LNCaP clone FGC (cell line): ENCODE data around the gene SRP68.

Source experiments
- DNase-seq: peaks from one replicate; pipeline ENCODE4 v3.0.0-alpha.2; 2011; ENCODE audit warnings: low read depth
- H3K4me3 ChIP-seq: 2 replicates; pipeline ENCODE4 v1.5.1; 2011; ENCODE audit warnings: mild to moderate bottlenecking, low read depth, low read length, control low read depth
- CTCF ChIP-seq: IDR thresholded peaks from 2 replicates; pipeline ENCODE4 v1.5.1; 2012; ENCODE audit warnings: mild to moderate bottlenecking; ENCODE audit not compliant: control insufficient read depth, insufficient read depth; ENCODE audit errors: extremely low read depth

The SRP68 gene

GRCh38 chr17:76056882-76057281, 15.4 kb downstream of the SRP68 start:
- H3K4me3 ChIP-seq: no peak overlapping the region
- TF ChIP-seq CTCF: no peak
- no peak for DNase-seq

GRCh38 chr17:76054112-76054476, 18.2 kb downstream of the SRP68 start:
- no peak for TF ChIP-seq CTCF
- no peak overlapping the region for H3K4me3 ChIP-seq
- no peak for DNase-seq

GRCh38 chr17:76053246-76054111, 18.8 kb downstream of the SRP68 start:
- no peak for TF ChIP-seq CTCF
- H3K4me3 ChIP-seq: no peak overlapping the region
- DNase-seq: no peak

- peak overlapping the region; percentile 0; the same call in 1 of the 2 replicates for H3K4me3 ChIP-seq
- no peak for TF ChIP-seq CTCF
- DNase-seq: peak; percentile 56
Measured at GRCh38 chr17:76051561-76051960, 20.8 kb downstream of the SRP68 start.

GRCh38 chr17:76050538-76051467, 21.5 kb downstream of the SRP68 start:
- no peak for TF ChIP-seq CTCF
- peak; percentile 74 for DNase-seq
- H3K4me3 ChIP-seq: peak overlapping the region; percentile 0

GRCh38 chr17:76049836-76050537, 22.3 kb downstream of the SRP68 start:
- no peak overlapping the region for H3K4me3 ChIP-seq
- TF ChIP-seq CTCF: no peak
- DNase-seq: no peak
